KOPT-K1 (cell line): ENCODE data around the gene ARMC8.

Experiments
- H3K27ac ChIP-seq: fragments of 200-600 bp; sonication (generic); 2 replicates; pipeline ENCODE4 v1.5.1; 2016; ENCODE audit warnings: antibody characterized with exemption, mild to moderate bottlenecking, low read depth, low read length; ENCODE audit not compliant: poor library complexity, severe bottlenecking
- H3K36me3 ChIP-seq: fragments of 200-600 bp; sonication (generic); 2 replicates; pipeline ENCODE4 v1.5.1; 2017; ENCODE audit warnings: antibody characterized with exemption, mild to moderate bottlenecking, low read length, moderate library complexity; ENCODE audit not compliant: insufficient read depth
- H3K9me3 ChIP-seq: fragments of 200-600 bp; sonication (generic); 2 replicates; pipeline ENCODE4 v1.5.1; 2017; ENCODE audit warnings: antibody characterized with exemption, low read length, mild to moderate bottlenecking; ENCODE audit not compliant: insufficient read depth, poor library complexity, severe bottlenecking

ARMC8 gene

DNA sequence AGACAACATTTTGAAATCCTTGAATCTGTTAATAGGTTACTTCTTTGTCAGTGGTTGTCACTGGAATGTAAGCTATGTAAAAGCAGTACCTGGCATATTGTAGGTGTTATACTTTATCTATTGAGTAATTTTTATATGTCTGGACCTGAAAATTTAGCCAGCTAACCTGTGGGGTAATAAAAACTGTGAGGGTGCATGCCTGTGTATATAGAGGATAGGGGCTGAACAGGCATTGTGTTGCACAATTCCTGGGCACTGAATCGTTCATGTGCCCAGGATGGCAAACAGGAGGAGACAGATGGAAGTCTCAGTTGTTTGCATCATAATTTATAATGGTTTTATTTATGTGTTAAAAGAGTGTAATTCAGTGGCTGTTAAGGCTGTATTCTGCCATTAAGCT is 67.1 kb downstream of the ARMC8 start:
- Histone ChIP-seq H3K9me3 (no peaks in the 10 kb centered on the region), H3K36me3 (peaks cover 21% of the 10 kb centered on the region), H3K27ac (no peak overlapping the region)

GRCh38 chr3:138256022-138256421 is 68.9 kb downstream of the ARMC8 start:
- peaks cover 20% of the 10 kb centered on the region for H3K36me3 ChIP-seq
- H3K9me3 ChIP-seq, result no peaks in the 10 kb centered on the region
- no peak overlapping the region for H3K27ac ChIP-seq

- Histone ChIP-seq H3K9me3 (no peaks in the 10 kb centered on the region), H3K27ac (no peak overlapping the region), H3K36me3 (peaks cover 16% of the 10 kb centered on the region)
These were observed 70.9 kb downstream of the ARMC8 start for GRCh38 chr3:138257986-138258385.

DNA sequence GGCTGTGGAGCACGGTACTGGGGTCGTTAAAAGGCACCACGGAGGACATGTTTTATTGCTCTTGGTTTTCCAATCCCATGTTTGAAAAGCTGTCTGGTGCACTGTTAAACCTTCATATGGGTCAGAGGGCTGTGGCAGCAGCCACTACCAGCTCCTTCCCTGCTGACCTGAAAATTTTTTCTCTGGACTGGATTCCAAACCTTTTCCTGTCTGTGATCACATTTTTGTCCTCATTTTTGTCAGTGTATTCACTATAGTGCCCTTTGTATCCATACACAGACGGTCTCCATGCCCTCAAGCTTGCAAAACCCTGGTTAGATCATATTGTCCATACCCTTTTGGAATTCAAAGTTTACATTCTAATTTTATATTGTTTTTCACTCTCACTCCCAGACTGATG is 72.0 kb downstream of the ARMC8 start:
- Histone ChIP-seq H3K36me3 (peaks cover 27% of the 10 kb centered on the region), H3K27ac (no peak overlapping the region), H3K9me3 (no peaks in the 10 kb centered on the region)

GRCh38 chr3:138260611-138261010 is 73.5 kb downstream of the ARMC8 start:
- no peak overlapping the region for H3K27ac ChIP-seq
- no peaks in the 10 kb centered on the region for H3K9me3 ChIP-seq
- H3K36me3 ChIP-seq, result peaks cover 40% of the 10 kb centered on the region

- Histone ChIP-seq H3K9me3 (no peaks in the 10 kb centered on the region), H3K36me3 (peaks cover 55% of the 10 kb centered on the region), H3K27ac (no peak overlapping the region)
These were observed 76.0 kb downstream of the ARMC8 start for GRCh38 chr3:138263104-138263503.

GRCh38 chr3:138265745-138266144 is 78.6 kb downstream of the ARMC8 start:
- H3K9me3 ChIP-seq, result no peaks in the 10 kb centered on the region
- no peak overlapping the region for H3K27ac ChIP-seq
- H3K36me3 ChIP-seq, result peaks cover 57% of the 10 kb centered on the region

DNA sequence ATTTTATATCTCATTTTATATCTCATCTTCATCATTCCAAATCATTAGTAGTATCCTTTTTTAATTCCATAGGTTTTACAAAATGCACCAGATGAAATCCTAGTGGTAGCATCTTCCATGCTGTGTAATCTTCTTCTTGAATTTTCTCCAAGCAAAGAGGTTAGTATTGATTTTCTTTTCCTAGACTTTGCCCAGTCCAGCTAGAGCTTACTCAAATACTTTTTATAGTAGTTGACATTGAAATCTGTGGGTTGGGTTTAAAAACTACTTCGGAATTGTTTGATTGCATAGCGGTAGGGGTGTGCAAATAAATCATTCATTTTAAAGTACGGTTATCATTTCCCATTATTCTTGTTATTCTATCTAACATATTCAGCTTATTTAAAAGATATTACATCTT is 80.0 kb downstream of the ARMC8 start:
- peaks cover 70% of the 10 kb centered on the region for H3K36me3 ChIP-seq
- H3K27ac ChIP-seq, result no peak overlapping the region
- H3K9me3 ChIP-seq, result no peaks in the 10 kb centered on the region

DNA sequence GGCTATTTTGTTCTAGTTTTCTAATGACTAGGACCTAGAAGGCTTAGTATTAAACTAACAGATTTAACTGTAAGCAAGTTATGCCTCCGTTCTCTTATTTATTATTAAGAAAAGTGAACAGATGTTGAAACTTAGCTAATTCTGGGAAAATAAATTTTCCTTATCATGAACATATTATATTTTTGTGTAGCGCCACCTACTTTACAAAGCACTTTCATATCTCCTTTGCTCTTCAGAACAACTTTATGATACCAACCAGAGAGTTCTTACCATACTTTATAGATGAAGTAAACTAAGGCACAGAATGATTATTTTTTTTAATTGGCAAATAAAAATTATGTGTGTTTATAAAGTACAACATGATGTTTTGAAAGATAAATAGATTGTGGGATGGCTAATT is 83.1 kb downstream of the ARMC8 start:
- H3K36me3 ChIP-seq, result peaks cover 81% of the 10 kb centered on the region
- no peak overlapping the region for H3K27ac ChIP-seq
- H3K9me3 ChIP-seq, result no peaks in the 10 kb centered on the region

- Histone ChIP-seq H3K36me3 (peaks cover 81% of the 10 kb centered on the region), H3K9me3 (no peaks in the 10 kb centered on the region), H3K27ac (no peak overlapping the region)
These were observed 84.2 kb downstream of the ARMC8 start for GRCh38 chr3:138271189-138271794.

DNA sequence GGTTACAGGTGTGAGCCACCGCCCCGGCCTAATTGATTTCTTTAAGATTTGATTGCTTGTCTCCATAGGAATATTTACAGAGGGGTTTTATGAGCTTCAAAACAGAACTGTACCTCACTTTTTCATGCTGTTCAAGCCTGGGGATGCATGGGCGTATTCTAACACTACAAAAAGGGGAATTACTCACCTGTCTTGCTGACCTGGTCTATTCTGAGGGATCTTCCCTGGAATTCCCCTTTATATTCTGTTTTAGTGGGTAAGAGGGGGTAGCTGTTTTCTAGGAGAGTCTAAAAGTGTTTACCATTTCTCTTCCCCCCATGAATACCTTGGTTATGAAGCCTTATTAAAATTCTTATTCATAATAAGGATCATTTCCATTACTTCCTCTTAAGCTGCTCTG is 94.5 kb downstream of the ARMC8 start:
- H3K36me3 ChIP-seq, result peaks cover 53% of the 10 kb centered on the region
- no peaks in the 10 kb centered on the region for H3K9me3 ChIP-seq
- H3K27ac ChIP-seq, result no peak overlapping the region

DNA sequence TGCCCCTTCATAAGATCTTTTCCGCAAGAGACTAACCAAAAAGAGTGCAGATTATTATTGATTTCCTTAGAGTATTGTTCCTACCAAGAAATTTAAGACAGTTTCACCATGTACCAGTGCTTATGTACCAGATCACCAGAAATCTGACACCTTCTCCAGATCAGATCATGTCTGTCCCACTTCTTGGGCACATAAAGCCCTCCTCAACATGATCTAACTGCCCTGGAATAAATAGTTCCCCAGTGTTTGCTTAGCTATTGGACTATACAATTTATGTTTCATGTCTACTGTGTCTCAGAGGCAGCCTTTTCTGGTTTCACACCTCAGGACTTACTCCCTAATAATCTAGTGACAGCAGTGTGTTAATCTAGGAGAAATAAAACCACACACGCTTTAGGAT is 95.7 kb downstream of the ARMC8 start:
- H3K36me3 ChIP-seq, result peaks cover 55% of the 10 kb centered on the region
- no peak overlapping the region for H3K27ac ChIP-seq
- no peaks in the 10 kb centered on the region for H3K9me3 ChIP-seq

- H3K36me3 ChIP-seq, result peaks cover 67% of the 10 kb centered on the region
- no peaks in the 10 kb centered on the region for H3K9me3 ChIP-seq
- no peak overlapping the region for H3K27ac ChIP-seq
These were observed 97.0 kb downstream of the ARMC8 start for GRCh38 chr3:138284079-138284478.

- Histone ChIP-seq H3K27ac (no peak overlapping the region), H3K36me3 (peaks cover 76% of the 10 kb centered on the region), H3K9me3 (no peaks in the 10 kb centered on the region)
These were observed 97.9 kb downstream of the ARMC8 start for GRCh38 chr3:138284957-138285477.

- Histone ChIP-seq H3K9me3 (no peaks in the 10 kb centered on the region), H3K27ac (no peak overlapping the region), H3K36me3 (peaks cover 99% of the 10 kb centered on the region)
These were observed 102.2 kb downstream of the ARMC8 start for GRCh38 chr3:138289260-138289659.

DNA sequence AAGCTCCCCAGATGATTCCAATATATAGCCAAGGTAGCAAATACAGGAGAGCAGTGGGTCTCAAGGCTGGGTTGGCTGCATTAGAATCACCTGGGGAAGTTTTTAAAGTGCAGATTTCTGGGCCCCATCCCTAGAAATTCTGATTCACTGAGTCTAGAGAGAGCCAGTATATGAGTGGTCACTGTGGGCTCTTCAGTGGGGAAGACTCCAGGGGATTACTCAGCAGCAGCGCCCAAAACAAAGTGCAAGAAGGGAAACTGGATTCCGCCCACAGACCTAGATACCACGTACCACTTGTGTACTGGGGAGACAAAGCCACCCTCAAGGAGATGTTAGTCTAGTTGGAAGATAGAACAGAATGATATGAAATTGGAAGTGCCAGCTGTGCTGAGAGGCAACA is 102.6 kb downstream of the ARMC8 start:
- Histone ChIP-seq H3K9me3 (no peaks in the 10 kb centered on the region), H3K27ac (no peak overlapping the region), H3K36me3 (peaks cover 99% of the 10 kb centered on the region)
